SK-N-SH (cell line): ENCODE data around the gene SNPH. TPM values are rescaled to one million over a fixed set of nuclear protein-coding genes. Genes with fewer than 3 reads are reported as not detected.

Experiments used
- CTCF ChIA-PET: fragments of 300-600, 350-600 bp; formaldehyde crosslinking; extraction: SDS; loops from one replicate; lab custom pipeline; 2021; lab: Yijun Ruan, JAX
- POLR2A ChIA-PET: fragments of 350-600 bp; sonication (Branson Sonifier 250); formaldehyde crosslinking; extraction: SDS; loops from one replicate; lab custom pipeline; 2020; ENCODE audit warnings: antibody characterized with exemption, inconsistent platforms; lab: Yijun Ruan, JAX
- DNase-seq: peaks from one replicate; pipeline ENCODE4 v3.0.0; 2012
- H2AFZ ChIP-seq: fragments of 200-600 bp; sonication (generic); 2 replicates; pipeline ENCODE4 v1.8.1; 2016; ENCODE audit warnings: antibody characterized with exemption, mild to moderate bottlenecking, low read depth
- H3F3A ChIP-seq: fragments of 200-600 bp; sonication (generic); replicated peaks from 2 replicates; pipeline ENCODE3; 2016; ENCODE audit warnings: antibody characterized with exemption, mild to moderate bottlenecking; ENCODE audit not compliant: insufficient read depth
- H3K27ac ChIP-seq, 2 experiments: fragments of 200-500 bp in 1 of 2; fragments of 200-600 bp in 1 of 2; sonication (Bioruptor generic) in 1 of 2; sonication (generic), shearing (Covaris generic) in 1 of 2; 2 replicates each; pipeline versions ENCODE4 v1.5.1 to v1.6.1; 2014 to 2016; ENCODE audit warnings: low read depth in 2 of 2, inconsistent platforms in 1 of 2, low read length in 1 of 2, mild to moderate bottlenecking in 1 of 2, mixed read lengths in 1 of 2
- H3K27me3 ChIP-seq: fragments of 200-600 bp; sonication (generic), shearing (Covaris generic); 2 replicates; pipeline ENCODE4 v1.6.1; 2016; ENCODE audit warnings: mixed run types; ENCODE audit not compliant: insufficient read depth
- H3K36me3 ChIP-seq, 2 experiments: fragments of 200-500 bp in 1 of 2; fragments of 200-600 bp in 1 of 2; sonication (Bioruptor generic) in 1 of 2; sonication (generic) in 1 of 2; replicated peaks in 1 of 2; 2 replicates each; pipeline versions ENCODE3 to v1.5.1; 2014 to 2016; ENCODE audit warnings: low read length in 1 of 2, mild to moderate bottlenecking in 1 of 2; ENCODE audit not compliant: insufficient read depth in 2 of 2, control insufficient read depth in 1 of 2
- H3K4me1 ChIP-seq, 2 experiments: fragments of 200-500 bp in 1 of 2; fragments of 200-600 bp in 1 of 2; sonication (Bioruptor generic) in 1 of 2; sonication (generic), shearing (Covaris generic) in 1 of 2; 2 replicates each; pipeline versions ENCODE4 v1.5.1 to v1.6.1; 2014 to 2016; ENCODE audit warnings: low read depth in 1 of 2, low read length in 1 of 2, mixed run types in 1 of 2; ENCODE audit not compliant: insufficient read depth in 2 of 2, control insufficient read depth in 1 of 2
- H3K4me2 ChIP-seq: fragments of 200-600 bp; sonication (generic), shearing (Covaris generic); 2 replicates; pipeline ENCODE4 v1.6.1; 2017; ENCODE audit warnings: mixed run types
- H3K4me3 ChIP-seq, 2 experiments: fragments of 200-500 bp in 1 of 2; fragments of 200-600 bp in 1 of 2; sonication (Bioruptor generic) in 1 of 2; sonication (generic), shearing (Covaris generic) in 1 of 2; 2 replicates each; pipeline versions ENCODE4 v1.5.1 to v1.8.1; 2014 to 2016; ENCODE audit warnings: low read depth in 2 of 2, inconsistent platforms in 1 of 2, low read length in 1 of 2, mild to moderate bottlenecking in 1 of 2, mixed read lengths in 1 of 2, moderate library complexity in 1 of 2
- H3K79me2 ChIP-seq: fragments of 200-600 bp; sonication (generic); 2 replicates; pipeline ENCODE4 v1.8.1; 2017; ENCODE audit warnings: mild to moderate bottlenecking; ENCODE audit not compliant: insufficient read depth
- H3K9ac ChIP-seq: fragments of 200-600 bp; sonication (generic); 2 replicates; pipeline ENCODE4 v1.6.1; 2017; ENCODE audit warnings: mixed run types
- H3K9me2 ChIP-seq: fragments of 200-600 bp; sonication (generic); 2 replicates; pipeline ENCODE4 v1.6.1; 2017; ENCODE audit warnings: mixed run types
- H3K9me3 ChIP-seq: fragments of 200-600 bp; sonication (generic); 2 replicates; pipeline ENCODE4 v1.6.1; 2017; ENCODE audit warnings: mixed run types, mild to moderate bottlenecking, moderate library complexity
- H4K20me1 ChIP-seq: fragments of 200-600 bp; sonication (generic); 2 replicates; pipeline ENCODE4 v1.6.1; 2017; ENCODE audit warnings: mild to moderate bottlenecking, mixed run types; ENCODE audit not compliant: insufficient read depth
- CHD2 ChIP-seq: fragments of 150-350 bp; IDR thresholded peaks from 2 replicates; pipeline ENCODE4 v1.6.1; 2018; ENCODE audit warnings: low read length; ENCODE audit not compliant: partially characterized antibody
- EP300 ChIP-seq, 2 experiments: IDR thresholded peaks; 2 replicates each; pipeline versions ENCODE4 v1.4.0 to v1.6.1; 2012; ENCODE audit warnings: borderline replicate concordance in 1 of 2, low read depth in 1 of 2, low read length in 1 of 2
- EZH2phosphoT487 ChIP-seq: fragments of 200-600 bp; sonication (generic); IDR thresholded peaks from 2 replicates; pipeline ENCODE4 v1.6.1; 2017; ENCODE audit warnings: low read depth, mixed run types, mild to moderate bottlenecking, antibody characterized with exemption, moderate library complexity, borderline replicate concordance
- FOSL2 ChIP-seq: IDR thresholded peaks from 2 replicates; pipeline ENCODE4 v1.4.0; 2012; ENCODE audit warnings: low read depth, mild to moderate bottlenecking, moderate library complexity, borderline replicate concordance
- JUND ChIP-seq: IDR thresholded peaks from 2 replicates; pipeline ENCODE4 v1.4.0; 2012
- MEF2A ChIP-seq: IDR thresholded peaks from 2 replicates; pipeline ENCODE4 v1.4.0; 2012; ENCODE audit warnings: low read depth, borderline replicate concordance
- MXI1 ChIP-seq: IDR thresholded peaks from 2 replicates; pipeline ENCODE4 v1.6.1; 2012; ENCODE audit warnings: mild to moderate bottlenecking, low read depth, low read length, improper control_type of control experiment
- NFIC ChIP-seq: IDR thresholded peaks from 2 replicates; pipeline ENCODE4 v1.4.0; 2012; ENCODE audit warnings: borderline replicate concordance
- NRF1 ChIP-seq: IDR thresholded peaks from 2 replicates; pipeline ENCODE4 v1.6.1; 2012; ENCODE audit warnings: low read depth, mild to moderate bottlenecking, low read length
- PBX3 ChIP-seq: IDR thresholded peaks from 2 replicates; pipeline ENCODE4; 2012
- POLR2AphosphoS5 ChIP-seq: IDR thresholded peaks from 2 replicates; pipeline ENCODE4 v1.6.1; 2012; ENCODE audit warnings: low read depth, low read length
- RFX5 ChIP-seq: IDR thresholded peaks from 2 replicates; pipeline ENCODE4 v1.6.1; 2012; ENCODE audit warnings: mild to moderate bottlenecking, improper control_type of control experiment, low read length
- SIN3A ChIP-seq: IDR thresholded peaks from 2 replicates; pipeline ENCODE4 v1.6.1; 2012; ENCODE audit warnings: low read depth, mild to moderate bottlenecking, low read length, moderate library complexity, borderline replicate concordance
- SMC3 ChIP-seq: IDR thresholded peaks from 2 replicates; pipeline ENCODE4 v1.6.1; 2012; ENCODE audit warnings: low read depth, low read length, improper control_type of control experiment
- TAF1 ChIP-seq: IDR thresholded peaks from 2 replicates; pipeline ENCODE4 v1.6.1; 2012; ENCODE audit warnings: low read depth, mild to moderate bottlenecking, low read length, moderate library complexity, borderline replicate concordance
- TCF12 ChIP-seq: IDR thresholded peaks from 2 replicates; pipeline ENCODE4 v1.4.0; 2012
- USF2 ChIP-seq: fragments of 150-350 bp; IDR thresholded peaks from 2 replicates; pipeline ENCODE4 v1.6.1; 2017; ENCODE audit warnings: antibody characterized with exemption, low read length, low read depth, borderline replicate concordance
- YY1 ChIP-seq: IDR thresholded peaks from 2 replicates; pipeline ENCODE4 v1.4.0; 2012; ENCODE audit warnings: low read depth, mild to moderate bottlenecking
- WGBS: methylation state at CpG from one replicate; pipeline ENCODE4 v1.1.6; 2017; ENCODE audit warnings: low lambda C conversion rate; 5-methylcytosine and 5-hydroxymethylcytosine counted together
- polyA plus RNA-seq, 3 experiments: library from polyadenylated mRNA; depleted of rRNA; stranded (reverse); fragments of >200 nt; gene quantifications; 2 replicates each; pipeline ENCODE4 v1.2.3, GENCODE V29; 2012
- TF ChIP-seq, protein P1 (sequence below): IDR thresholded peaks from 2 replicates; pipeline ENCODE4 v1.4.0; 2012; ENCODE audit warnings: low read depth, borderline replicate concordance
- TF ChIP-seq, protein P2 (sequence below): IDR thresholded peaks from 2 replicates; pipeline ENCODE4 v1.4.0; 2012; ENCODE audit warnings: low read depth
- TF ChIP-seq, protein P3 (sequence below): IDR thresholded peaks from 2 replicates; pipeline ENCODE4 v1.6.1; 2012; ENCODE audit warnings: mild to moderate bottlenecking, low read depth, low read length, moderate library complexity

The SNPH gene
- polyA plus RNA-seq, 1 of the 3 experiments (the other 2 are of a cell fraction), result 2.5 TPM

DNA sequence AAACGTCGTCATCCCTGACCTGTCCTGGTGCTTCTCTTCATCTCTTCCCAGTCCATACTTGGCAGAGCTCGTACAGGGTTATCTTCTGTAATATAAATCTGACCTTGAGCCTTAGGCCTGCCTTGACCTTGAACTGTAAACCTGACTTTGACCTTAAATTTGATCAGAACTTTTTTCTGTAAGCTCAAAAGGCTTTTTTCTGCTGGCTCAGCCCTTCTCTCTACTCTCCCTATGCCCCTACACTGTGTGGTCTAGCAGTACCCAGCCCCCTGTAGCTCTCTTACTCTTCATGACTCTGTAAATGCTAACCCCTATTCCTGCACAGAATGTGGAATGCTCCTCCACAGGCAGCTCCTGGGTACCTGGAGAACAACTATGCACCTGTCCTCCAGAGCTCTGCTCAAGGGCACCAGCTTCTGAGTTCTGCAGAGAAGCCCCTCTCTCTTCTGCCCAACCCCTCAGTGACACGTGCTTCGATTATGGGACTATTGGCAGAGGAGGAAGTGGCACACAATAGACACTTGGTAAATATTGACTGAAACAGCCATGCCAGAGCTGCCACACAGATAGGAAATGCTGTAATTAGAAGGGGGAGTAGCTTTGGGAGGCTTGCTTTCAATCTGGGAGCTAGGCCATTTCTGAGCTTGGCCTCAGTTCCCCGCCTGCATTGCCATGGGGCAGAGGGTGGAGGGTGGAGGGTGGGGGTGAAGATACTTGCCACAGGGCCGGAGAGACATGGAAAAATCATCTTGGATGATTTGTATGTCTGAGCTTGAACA lies 15.4 kb downstream of the SNPH start:
- no peak overlapping the region for H3K27ac ChIP-seq
- no peak for DNase-seq
- no peaks in the 10 kb centered on the region for H3K79me2 ChIP-seq
- no peaks in the 10 kb centered on the region for H3K9me2 ChIP-seq
- 87% methylated on average over 7 of the region's 7 CpGs for WGBS
- ChIA-PET CTCF (interaction anchor here (0.7 to 2.0 kb wide), 2 partner anchors 11 to 186 kb away, joined by 3 to 5 read pairs; partner anchors contain the start of gene NSFL1C), POLR2A (no interaction called here)
- H2AFZ ChIP-seq, result no peak overlapping the region
- H4K20me1 ChIP-seq, result no peaks in the 10 kb centered on the region
- no peak overlapping the region for H3K9ac ChIP-seq
- H3F3A ChIP-seq, result no peaks in the 10 kb centered on the region
- H3K27me3 ChIP-seq, result no peaks in the 10 kb centered on the region
- peaks cover 0 to 5% of the 10 kb centered on the region in 2 experiments for H3K36me3 ChIP-seq
- H3K4me1 ChIP-seq, result no peaks in the 10 kb centered on the region; a peak in 1 of 4 replicates
- no peaks in the 10 kb centered on the region for H3K9me3 ChIP-seq
- H3K4me3 ChIP-seq, result no peak overlapping the region
- no peak for TF ChIP-seq MXI1
- no peak for TF ChIP-seq FOSL2
- no peak for TF ChIP-seq NRF1
- no peak for TF ChIP-seq SMC3
- no peak for TF ChIP-seq YY1
- TF ChIP-seq RFX5, result no peak
- TF ChIP-seq, protein P1, sequence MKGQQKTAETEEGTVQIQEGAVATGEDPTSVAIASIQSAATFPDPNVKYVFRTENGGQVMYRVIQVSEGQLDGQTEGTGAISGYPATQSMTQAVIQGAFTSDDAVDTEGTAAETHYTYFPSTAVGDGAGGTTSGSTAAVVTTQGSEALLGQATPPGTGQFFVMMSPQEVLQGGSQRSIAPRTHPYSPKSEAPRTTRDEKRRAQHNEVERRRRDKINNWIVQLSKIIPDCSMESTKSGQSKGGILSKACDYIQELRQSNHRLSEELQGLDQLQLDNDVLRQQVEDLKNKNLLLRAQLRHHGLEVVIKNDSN, result no peak
- TF ChIP-seq EP300 (IDR thresholded peaks at IDR 0.05; ENCODE audit: borderline replicate concordance in 1 of 2, low read depth in 1 of 2, low read length in 1 of 2), result no peak
- TF ChIP-seq POLR2AphosphoS5, result no peak
- no peak for TF ChIP-seq EZH2phosphoT487
- no peak for TF ChIP-seq NFIC
- TF ChIP-seq SIN3A, result no peak
- no peak for TF ChIP-seq TAF1
- TF ChIP-seq USF2, result no peak
- TF ChIP-seq, protein P2, sequence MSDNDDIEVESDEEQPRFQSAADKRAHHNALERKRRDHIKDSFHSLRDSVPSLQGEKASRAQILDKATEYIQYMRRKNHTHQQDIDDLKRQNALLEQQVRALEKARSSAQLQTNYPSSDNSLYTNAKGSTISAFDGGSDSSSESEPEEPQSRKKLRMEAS, result no peak
- no peak for TF ChIP-seq JUND
- TF ChIP-seq TCF12, result no peak
- no peak overlapping the region for H3K4me2 ChIP-seq

DNA sequence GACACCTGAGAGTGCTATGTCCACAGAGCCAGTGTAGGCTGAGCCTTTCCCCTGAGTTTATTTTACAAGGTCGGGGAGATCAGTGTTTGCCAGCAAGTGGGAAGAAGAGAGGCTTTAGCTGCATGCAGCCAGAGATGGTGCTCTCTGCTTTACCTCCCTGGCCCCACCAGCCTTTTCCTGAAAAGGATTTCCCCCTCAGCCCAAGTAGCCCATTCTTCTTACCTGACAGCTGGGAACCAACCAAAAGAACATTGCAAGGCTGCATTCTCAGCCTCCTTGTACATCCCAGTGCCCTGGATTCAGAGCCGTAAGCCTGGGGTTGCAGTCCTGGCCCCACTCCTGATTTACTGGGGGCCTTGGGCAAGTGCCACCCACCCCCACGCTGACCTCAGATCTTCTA lies 16.9 kb downstream of the SNPH start:
- Histone ChIP-seq H3K9me3 (no peaks in the 10 kb centered on the region), H3F3A (no peaks in the 10 kb centered on the region), H3K9me2 (no peaks in the 10 kb centered on the region), H3K4me3 (no peak overlapping the region), H3K36me3 (peaks cover 0 to 5% of the 10 kb centered on the region in 2 experiments), H2AFZ (no peak overlapping the region), H3K4me2 (no peak overlapping the region), H3K9ac (no peak overlapping the region), H3K27me3 (no peaks in the 10 kb centered on the region), H4K20me1 (no peaks in the 10 kb centered on the region), H3K79me2 (no peaks in the 10 kb centered on the region), H3K27ac (no peak overlapping the region), H3K4me1 (no peaks in the 10 kb centered on the region; a peak in 1 of 4 replicates)
- ChIA-PET POLR2A (no interaction called here), CTCF (interaction anchor here (1.2 to 2.1 kb wide), 3 partner anchors 9 to 27 kb away, joined by 4 to 7 read pairs (median 7); partner anchors contain the start of gene SNPH)
- no peak for DNase-seq
- WGBS, result 64% methylated on average over 2 of the region's 3 CpGs
- TF ChIP-seq JUND (no peak), EZH2phosphoT487 (no peak), PBX3 (no peak), NRF1 (no peak), CHD2 (no peak), MEF2A (no peak), RFX5 (no peak)
- TF ChIP-seq, protein P2, result no peak
- TF ChIP-seq, protein P3, sequence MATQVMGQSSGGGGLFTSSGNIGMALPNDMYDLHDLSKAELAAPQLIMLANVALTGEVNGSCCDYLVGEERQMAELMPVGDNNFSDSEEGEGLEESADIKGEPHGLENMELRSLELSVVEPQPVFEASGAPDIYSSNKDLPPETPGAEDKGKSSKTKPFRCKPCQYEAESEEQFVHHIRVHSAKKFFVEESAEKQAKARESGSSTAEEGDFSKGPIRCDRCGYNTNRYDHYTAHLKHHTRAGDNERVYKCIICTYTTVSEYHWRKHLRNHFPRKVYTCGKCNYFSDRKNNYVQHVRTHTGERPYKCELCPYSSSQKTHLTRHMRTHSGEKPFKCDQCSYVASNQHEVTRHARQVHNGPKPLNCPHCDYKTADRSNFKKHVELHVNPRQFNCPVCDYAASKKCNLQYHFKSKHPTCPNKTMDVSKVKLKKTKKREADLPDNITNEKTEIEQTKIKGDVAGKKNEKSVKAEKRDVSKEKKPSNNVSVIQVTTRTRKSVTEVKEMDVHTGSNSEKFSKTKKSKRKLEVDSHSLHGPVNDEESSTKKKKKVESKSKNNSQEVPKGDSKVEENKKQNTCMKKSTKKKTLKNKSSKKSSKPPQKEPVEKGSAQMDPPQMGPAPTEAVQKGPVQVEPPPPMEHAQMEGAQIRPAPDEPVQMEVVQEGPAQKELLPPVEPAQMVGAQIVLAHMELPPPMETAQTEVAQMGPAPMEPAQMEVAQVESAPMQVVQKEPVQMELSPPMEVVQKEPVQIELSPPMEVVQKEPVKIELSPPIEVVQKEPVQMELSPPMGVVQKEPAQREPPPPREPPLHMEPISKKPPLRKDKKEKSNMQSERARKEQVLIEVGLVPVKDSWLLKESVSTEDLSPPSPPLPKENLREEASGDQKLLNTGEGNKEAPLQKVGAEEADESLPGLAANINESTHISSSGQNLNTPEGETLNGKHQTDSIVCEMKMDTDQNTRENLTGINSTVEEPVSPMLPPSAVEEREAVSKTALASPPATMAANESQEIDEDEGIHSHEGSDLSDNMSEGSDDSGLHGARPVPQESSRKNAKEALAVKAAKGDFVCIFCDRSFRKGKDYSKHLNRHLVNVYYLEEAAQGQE, result no peak
